Left ventricle myocardium inferior (tissue), 1 donor: Measurements from ENCODE around the gene MYOM1. TPM values are rescaled to one million over a fixed set of nuclear protein-coding genes. Genes with fewer than 3 reads are reported as not detected.

Experiments used
- DNase-seq: peaks from one replicate; pipeline ENCODE4 v3.0.0-alpha.2; 2020
- H3K27ac ChIP-seq: fragments of 200-600 bp; replicated peaks from 2 replicates; pipeline ENCODE4 v1.8.0; 2021
- H3K27me3 ChIP-seq: fragments of 200-600 bp; 2 replicates; pipeline ENCODE4 v1.8.0; 2021; ENCODE audit warnings: low read depth
- H3K36me3 ChIP-seq: fragments of 200-600 bp; 2 replicates; pipeline ENCODE4 v1.8.0; 2021
- H3K4me1 ChIP-seq: fragments of 200-600 bp; 2 replicates; pipeline ENCODE4 v1.8.0; 2021
- H3K4me3 ChIP-seq: fragments of 200-600 bp; 2 replicates; pipeline ENCODE4 v1.8.0; 2021; ENCODE audit warnings: mild to moderate bottlenecking, moderate library complexity
- H3K9me3 ChIP-seq: fragments of 200-600 bp; replicated peaks from 2 replicates; pipeline ENCODE4 v1.8.0; 2021
- CTCF ChIP-seq: fragments of 200-600 bp; IDR thresholded peaks from 2 replicates; pipeline ENCODE4 v1.8.0; 2021; ENCODE audit warnings: antibody characterized with exemption, mild to moderate bottlenecking, borderline replicate concordance
- intact Hi-C: fragments of 100-400 bp; cut with micrococcal nuclease; formaldehyde crosslinking; loops from one replicate; pipeline ENCODE4 v1.11.0; 2022
- total RNA-seq: library from RNA; stranded (reverse); fragmentation: NEBNext Ultra II Directional; extraction: Animal tissue kit (Norgen Biotek cat#: 25700); gene quantifications from one replicate; pipeline ENCODE4 v1.2.1, GENCODE V29; 2021
- donor health status: DM: no; HTN: yes; CAD: no; lungs with severe emphysema.

Gene MYOM1
- total RNA-seq, 1 donor from 2014 or later, result 667 TPM

DNA sequence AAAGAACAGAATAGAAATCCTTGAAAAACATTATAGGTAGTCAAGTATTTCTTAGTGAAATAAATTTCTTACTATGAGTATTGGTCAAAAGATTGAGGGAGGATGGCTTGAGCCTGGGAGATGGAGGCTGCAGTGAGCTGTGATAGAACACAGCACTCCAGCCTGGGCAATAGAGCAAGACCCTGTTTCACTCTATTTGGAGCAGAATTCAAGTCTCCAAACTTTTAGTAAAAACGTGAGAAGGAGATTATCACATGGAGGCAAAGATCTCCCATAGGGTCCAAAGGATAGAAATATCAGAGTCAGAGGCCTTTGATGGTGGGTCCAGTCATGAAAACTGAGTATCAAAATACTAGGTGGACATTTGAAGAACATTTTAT is 25.4 kb upstream of the MYOM1 start:
- peaks cover 11% of the 10 kb centered on the region for H3K36me3 ChIP-seq
- no peak for TF ChIP-seq CTCF
- intact Hi-C loops, result loop anchor here (10.0 kb wide), 2 partner anchors 90 to 310 kb away; no protein-coding TSS in a partner anchor
- peaks cover 53% of the 10 kb centered on the region for H3K4me1 ChIP-seq
- DNase-seq, result no peak
- H3K9me3 ChIP-seq, result no peaks in the 10 kb centered on the region
- H3K27ac ChIP-seq, result no peak overlapping the region
- H3K4me3 ChIP-seq, result peak overlapping the region; percentile 98
- H3K27me3 ChIP-seq, result no peaks in the 10 kb centered on the region

DNA sequence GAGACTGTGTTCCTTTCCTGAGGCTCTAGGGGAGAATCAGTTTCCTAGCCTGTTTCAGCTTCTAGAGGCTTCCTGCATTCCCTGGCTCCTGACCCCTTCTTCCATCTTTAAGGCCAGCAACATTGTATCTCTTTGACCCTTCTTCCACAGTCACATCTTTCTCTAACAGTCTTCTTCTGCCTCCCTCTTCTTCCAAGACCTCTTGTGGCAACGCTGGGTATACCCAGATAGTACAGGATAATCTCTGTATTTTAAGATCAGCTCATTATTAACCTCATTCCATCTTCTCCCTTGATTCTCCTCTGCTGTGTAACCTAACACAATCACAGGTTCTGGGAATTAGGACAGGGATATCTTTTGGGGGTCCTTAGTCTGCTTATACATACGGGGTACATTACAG is 19.0 kb upstream of the MYOM1 start:
- no peak overlapping the region for H3K4me3 ChIP-seq
- no peaks in the 10 kb centered on the region for H3K36me3 ChIP-seq
- H3K27me3 ChIP-seq, result no peaks in the 10 kb centered on the region
- intact Hi-C loops, result no loop called here
- DNase-seq, result no peak
- H3K9me3 ChIP-seq, result no peaks in the 10 kb centered on the region
- no peak overlapping the region for H3K27ac ChIP-seq
- peaks cover 5% of the 10 kb centered on the region for H3K4me1 ChIP-seq
- no peak for TF ChIP-seq CTCF

- Histone ChIP-seq H3K9me3 (no peaks in the 10 kb centered on the region), H3K27ac (no peak overlapping the region), H3K4me1 (peaks cover 5% of the 10 kb centered on the region), H3K36me3 (no peaks in the 10 kb centered on the region), H3K4me3 (no peak overlapping the region), H3K27me3 (no peaks in the 10 kb centered on the region)
- TF ChIP-seq CTCF, result no peak
- intact Hi-C loops, result no loop called here
- DNase-seq, result no peak
Observed at GRCh38 chr18:3236470-3236869, 16.7 kb upstream of the MYOM1 start.

- TF ChIP-seq CTCF, result no peak
- Histone ChIP-seq H3K4me1 (peaks cover 5% of the 10 kb centered on the region), H3K27ac (no peak overlapping the region), H3K27me3 (no peaks in the 10 kb centered on the region), H3K36me3 (no peaks in the 10 kb centered on the region), H3K4me3 (no peak overlapping the region), H3K9me3 (no peaks in the 10 kb centered on the region)
- intact Hi-C loops, result no loop called here
- no peak for DNase-seq
Observed at GRCh38 chr18:3235846-3236245, 16.1 kb upstream of the MYOM1 start.

- H3K27ac ChIP-seq, result no peak overlapping the region
Observed at GRCh38 chr18:3234457-3234856, 14.7 kb upstream of the MYOM1 start.

More at GRCh38 chr18:3234457-3234856, 14.7 kb upstream of the MYOM1 start:
- intact Hi-C loops, result no loop called here
- H3K9me3 ChIP-seq, result no peaks in the 10 kb centered on the region
- peaks cover 5% of the 10 kb centered on the region for H3K4me1 ChIP-seq
- H3K4me3 ChIP-seq, result no peak overlapping the region
- no peaks in the 10 kb centered on the region for H3K27me3 ChIP-seq
- H3K36me3 ChIP-seq, result no peaks in the 10 kb centered on the region
- DNase-seq, result no peak
- no peak for TF ChIP-seq CTCF
